Measurements from ENCODE around the gene ACADSB.

ACADSB gene

DNA sequence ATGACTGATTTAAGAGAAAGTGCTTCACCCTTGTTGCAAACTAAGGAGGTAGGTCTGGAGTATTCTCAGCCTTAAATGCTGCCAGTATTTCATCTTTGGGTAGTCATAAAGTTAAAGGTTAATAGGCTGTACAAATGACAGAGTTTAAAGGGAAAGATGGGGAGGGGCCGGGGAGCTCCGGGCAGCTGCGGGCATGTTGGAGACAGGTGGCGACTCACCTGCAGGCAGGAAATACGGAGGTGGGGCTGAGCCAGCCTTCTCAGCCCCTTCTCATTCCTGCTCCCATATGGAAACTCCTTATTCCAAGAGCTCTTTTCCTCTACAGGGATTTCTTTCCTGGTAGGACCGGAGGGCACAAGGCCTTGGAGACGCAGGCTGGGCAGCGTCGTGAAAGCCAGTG, 95.1 kb downstream of the ACADSB start:
- no peak for DNase-seq
